GM12892 (cell line): ENCODE results near the gene QPCT.

Experiments used
- DNase-seq: peaks from one replicate; pipeline ENCODE4 v3.0.0; 2011; ENCODE audit not compliant: insufficient read length
- FAIRE-seq: peaks from 2 replicates; lab custom pipeline; 2011; peaks lifted over from hg19 to GRCh38; lab: Jason Lieb, UNC
- POLR2A ChIP-seq: IDR thresholded peaks from 2 replicates; pipeline ENCODE4 v1.6.1; 2011; ENCODE audit warnings: low read depth, low read length, control low read depth
- POLR2AphosphoS5 ChIP-seq: IDR thresholded peaks from 2 replicates; pipeline ENCODE4 v1.6.1; 2011; ENCODE audit warnings: low read depth, low read length, control low read depth
- TAF1 ChIP-seq: IDR thresholded peaks from 2 replicates; pipeline ENCODE4 v1.6.1; 2011; ENCODE audit warnings: low read depth, mild to moderate bottlenecking, control low read depth, low read length, borderline replicate concordance

QPCT gene

DNA sequence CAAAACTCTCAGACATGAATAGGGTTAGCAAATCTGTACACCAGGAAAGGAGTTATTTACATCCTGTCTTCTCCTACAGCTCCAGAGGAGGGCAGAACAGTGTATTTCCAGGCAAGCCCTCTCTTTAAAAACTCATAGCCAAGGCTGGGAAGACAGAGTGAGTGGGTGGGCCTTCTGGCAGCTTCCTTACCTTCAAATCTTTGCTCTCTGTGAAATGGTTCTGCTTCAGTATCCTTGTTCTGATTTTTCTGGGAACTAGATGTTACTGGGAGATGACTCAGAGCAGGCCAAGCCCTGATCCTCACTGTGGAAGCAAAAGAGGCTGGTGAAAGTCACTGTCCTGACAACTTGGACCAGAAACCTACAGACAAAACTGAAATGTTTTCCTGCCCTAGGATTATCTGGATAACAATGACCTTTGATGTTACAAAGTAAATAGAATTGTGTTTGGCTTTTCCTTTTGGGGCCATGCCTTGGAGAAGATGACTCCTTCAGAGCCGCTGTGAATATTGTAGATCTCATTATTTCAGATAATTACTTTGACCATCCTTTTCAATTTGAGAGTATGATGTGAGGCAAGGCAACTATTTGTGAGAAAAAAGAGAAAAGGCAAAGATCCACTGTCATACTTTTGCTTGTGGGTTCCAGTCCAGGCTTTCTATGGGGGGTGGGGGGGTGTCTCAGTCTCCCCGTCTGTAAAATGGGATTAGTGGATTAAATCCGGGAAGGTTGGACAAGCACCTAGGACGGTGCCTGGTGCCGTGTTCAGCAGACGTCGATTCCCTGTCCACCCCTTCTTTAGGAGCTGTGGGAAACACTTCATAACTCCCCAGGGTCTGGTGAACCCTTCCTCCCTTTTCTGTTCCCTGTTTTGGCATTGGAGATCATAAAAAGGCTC, 644 bp upstream of the QPCT start:
- DNase-seq: no peak
- TF ChIP-seq POLR2A (no peak), POLR2AphosphoS5 (no peak), TAF1 (no peak)
- no peak for FAIRE-seq

DNA sequence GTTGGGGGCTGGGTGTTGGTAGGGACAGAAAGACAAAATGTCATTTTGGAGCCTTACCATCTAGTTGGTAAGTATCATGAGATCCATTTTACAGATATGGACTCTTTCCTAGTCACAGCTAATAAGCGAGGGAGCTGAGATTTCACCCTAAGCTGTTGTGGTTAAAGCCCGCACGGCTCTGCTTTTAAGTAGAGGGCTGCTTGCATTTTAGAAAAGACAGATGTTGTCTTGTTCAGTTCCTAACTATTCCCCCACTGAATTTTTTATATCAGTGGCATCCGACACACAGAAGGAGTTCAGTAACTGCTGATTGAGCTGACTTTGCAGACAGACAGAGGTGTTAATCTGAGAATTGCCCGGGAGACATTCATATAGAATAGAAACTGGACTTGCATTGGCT, 3.7 kb downstream of the QPCT start:
- FAIRE-seq: no peak
- DNase-seq: no peak
- TF ChIP-seq TAF1 (no peak), POLR2A (no peak), POLR2AphosphoS5 (no peak)

DNA sequence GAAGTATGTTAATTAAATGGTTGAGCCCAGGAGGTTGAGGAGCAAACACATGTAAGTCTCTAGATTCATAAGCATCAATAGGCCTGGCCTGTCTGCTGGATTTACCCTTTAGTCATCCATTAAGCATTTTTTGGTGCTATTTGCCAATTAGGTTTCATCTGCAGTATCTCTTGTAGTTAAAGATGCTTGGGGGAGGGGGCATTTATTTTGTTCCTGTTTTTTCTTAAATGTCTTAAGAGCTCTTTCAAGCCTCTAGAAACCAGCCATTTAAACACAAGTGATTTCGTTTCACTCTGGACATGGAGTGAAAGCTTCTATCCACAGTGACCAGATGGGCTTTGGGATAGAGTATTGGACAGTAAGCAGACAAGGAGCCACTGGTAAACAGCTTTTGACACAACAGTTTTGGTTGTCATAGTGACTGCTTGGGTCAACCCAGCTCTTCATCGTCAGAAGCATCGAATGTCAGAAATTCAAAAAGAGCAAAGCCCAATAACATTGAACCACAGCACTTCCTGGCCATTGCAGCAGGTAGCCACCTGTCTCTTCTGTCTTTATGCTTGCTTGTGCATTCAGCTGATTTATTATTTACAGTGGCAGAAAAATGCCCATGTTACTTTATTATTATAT, 4.9 kb downstream of the QPCT start:
- no peak for TF ChIP-seq POLR2A
- no peak for TF ChIP-seq TAF1
- no peak for TF ChIP-seq POLR2AphosphoS5
- FAIRE-seq (no peak), DNase-seq (no peak)

DNA sequence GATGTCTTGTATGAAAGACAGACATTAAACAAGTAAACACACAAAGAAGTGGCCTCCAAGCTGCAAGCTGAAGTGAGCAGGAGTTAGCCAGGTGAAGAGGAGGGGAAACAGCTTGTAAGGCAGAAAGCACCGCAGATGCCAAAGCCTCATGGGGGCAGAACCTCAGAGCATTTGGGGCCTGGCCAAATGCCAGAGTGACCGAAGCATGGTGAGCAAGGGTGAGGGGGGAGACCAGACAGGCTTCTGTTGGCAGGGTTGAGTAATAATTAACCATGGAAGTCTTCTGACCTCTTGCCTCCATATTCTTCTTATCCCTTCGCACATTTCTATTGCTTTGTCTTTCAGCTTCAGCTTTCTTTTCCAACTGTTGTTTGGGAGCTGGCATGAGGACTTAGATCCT, 5.6 kb downstream of the QPCT start:
- TF ChIP-seq TAF1 (no peak), POLR2A (no peak), POLR2AphosphoS5 (no peak)
- DNase-seq: no peak
- FAIRE-seq: peak; percentile 27

DNA sequence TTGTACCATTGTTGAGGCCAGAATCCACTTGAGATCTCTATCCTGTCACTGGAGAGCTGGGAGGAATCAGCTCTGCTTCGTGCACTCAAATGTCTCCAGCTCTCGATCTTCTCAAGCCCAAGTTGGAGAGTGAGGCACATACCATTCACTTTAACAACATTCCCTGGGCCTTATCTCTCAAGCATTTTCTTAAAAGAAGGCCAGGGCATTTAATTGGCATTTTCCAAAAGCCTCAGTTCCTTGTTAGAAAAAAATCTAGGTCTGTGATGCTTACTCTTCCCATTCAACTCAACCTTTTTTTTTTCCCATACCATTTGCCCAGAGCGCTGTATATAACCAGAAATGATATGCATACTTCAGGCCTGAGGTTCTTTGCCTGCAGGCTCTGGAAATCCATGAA, 10.1 kb downstream of the QPCT start:
- TF ChIP-seq POLR2AphosphoS5 (no peak), TAF1 (no peak), POLR2A (no peak)
- FAIRE-seq: no peak

DNA sequence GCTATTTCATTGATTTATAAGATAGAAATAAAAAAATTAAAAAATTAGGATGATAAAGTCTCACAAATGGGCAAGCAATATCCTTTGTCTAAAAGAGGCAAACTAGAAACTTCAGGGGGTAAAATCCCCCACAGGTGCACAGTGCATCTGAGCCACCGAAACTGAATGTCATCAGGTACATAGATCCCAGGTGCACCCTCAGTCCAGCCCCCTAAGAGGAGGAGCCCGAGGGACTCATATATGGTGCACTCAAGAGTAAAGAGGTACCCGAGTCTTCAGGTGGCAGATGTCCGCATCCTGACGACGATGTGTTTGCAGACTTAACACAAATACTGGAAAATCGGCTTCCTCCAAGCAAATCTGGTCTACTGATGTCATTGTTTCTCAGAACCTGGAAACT, 11.3 kb downstream of the QPCT start:
- FAIRE-seq (no peak), DNase-seq (no peak)
- TF ChIP-seq POLR2A (no peak), POLR2AphosphoS5 (no peak), TAF1 (no peak)

More for the DNA sequence above, 10.1 kb downstream of the QPCT start:
- no peak for DNase-seq

DNA sequence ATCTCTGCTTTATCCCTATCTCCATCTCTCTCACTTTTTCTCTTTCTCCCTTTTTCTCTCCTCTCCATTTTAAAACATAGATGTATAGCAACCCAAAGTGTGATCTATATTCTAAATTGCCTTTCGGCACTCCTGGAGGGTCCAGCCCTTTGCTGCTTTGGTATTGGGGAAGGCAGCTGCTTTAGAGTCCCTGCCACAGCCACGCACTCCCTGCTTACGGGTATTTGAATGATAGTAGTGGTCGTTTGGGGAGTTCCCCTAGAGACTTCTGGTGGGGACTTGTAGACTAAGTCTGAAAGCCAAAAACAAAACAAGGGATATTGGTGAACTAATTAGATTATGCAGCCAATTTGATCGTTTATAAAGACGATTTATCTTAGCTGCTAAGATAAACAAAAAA, 11.9 kb downstream of the QPCT start:
- FAIRE-seq (no peak), DNase-seq (no peak)
- TF ChIP-seq POLR2AphosphoS5 (no peak), POLR2A (no peak), TAF1 (no peak)

DNA sequence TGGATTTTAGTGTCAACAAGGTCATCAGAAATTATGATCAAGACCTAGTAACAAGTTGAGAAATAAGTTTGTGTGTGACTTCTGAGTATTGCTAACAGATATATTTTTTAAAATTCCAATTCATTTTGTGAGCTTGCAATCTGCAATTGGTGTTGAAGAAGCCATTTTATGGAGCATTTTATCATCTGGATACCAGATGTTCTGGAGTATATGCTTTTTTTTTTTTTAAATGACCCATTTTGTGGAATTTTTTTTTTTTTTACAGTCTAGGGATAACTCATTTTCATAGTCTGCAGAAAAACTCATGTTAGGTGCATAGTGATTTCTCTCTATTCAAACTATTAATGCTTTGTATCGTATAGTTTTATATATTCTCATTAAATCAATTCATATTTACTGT, 12.6 kb downstream of the QPCT start:
- DNase-seq (no peak), FAIRE-seq (no peak)

DNA sequence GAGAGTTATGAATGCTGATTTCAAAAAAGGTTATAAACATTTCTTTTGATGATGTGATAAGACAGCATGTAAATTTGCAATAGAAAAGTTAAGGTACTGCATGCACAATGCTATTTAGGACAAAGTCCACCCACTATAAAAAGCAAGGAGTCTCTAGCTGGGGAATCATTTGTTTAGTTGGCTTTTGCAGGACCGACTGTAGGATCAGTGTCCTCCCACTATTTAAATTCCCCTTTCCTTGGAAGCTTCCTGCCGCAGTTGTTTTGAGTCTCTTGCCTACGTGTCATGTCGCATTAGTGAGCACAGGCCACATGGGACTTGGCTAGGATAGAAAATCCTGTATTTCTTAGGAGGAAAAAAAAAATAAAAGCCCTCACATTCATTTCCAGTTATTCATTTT, 13.1 kb downstream of the QPCT start:
- FAIRE-seq (no peak), DNase-seq (no peak)
- no peak for TF ChIP-seq TAF1
- no peak for TF ChIP-seq POLR2AphosphoS5
- no peak for TF ChIP-seq POLR2A

More for the DNA sequence above, 12.6 kb downstream of the QPCT start:
- TF ChIP-seq TAF1 (no peak), POLR2AphosphoS5 (no peak), POLR2A (no peak)

DNA sequence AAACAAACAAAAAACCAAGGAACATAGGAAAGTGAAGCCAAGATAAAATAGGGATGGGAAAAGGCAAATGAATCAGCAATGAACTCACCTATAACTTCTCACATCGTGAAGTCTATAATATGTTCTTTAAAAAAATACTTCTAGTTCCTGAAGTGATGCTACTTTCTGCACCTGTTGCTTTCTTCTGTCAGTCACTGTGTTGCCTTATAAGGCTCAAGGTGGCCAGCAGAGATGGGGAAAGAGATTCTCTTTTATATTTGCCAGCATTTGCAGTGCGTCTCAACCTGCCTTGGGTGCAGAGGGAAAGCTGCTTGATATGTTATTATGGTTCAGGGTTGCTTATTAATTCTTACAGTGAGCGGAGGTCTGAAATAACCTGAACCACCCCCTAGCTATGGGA, 14.0 kb downstream of the QPCT start:
- TF ChIP-seq POLR2AphosphoS5 (no peak), POLR2A (no peak), TAF1 (no peak)
- FAIRE-seq: no peak

DNA sequence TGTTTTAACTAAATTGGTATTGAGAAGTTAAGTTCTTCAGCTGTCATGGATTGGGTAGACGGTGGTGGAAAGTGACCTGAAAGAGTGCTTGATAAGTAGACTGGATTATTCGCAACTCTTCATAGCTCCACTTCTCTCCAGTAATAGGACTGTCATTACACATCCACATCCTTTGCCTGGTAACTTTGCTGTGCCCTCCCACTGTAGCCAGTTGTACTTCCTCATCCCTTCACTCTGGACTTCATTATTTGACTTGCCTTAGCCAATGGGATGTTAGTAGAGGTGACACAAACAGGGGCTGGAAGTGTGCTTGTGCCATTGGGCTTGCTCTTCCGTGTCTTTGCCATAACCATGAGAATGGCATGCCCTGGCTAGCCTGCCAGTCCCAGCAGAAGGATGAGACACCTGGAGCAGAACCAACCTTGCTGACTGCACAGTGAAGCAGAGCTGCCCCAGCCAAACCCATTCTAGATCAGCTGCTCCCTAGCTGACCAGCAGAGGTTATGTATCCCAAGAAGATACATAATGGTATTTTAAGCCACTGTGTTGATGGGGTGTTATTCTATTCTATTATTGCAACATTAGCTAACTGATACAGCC, 16.9 kb downstream of the QPCT start:
- FAIRE-seq (peak; percentile 42), DNase-seq (no peak)
- TF ChIP-seq POLR2AphosphoS5 (no peak), TAF1 (no peak), POLR2A (no peak)

More for the DNA sequence above, 14.0 kb downstream of the QPCT start:
- no peak for DNase-seq

DNA sequence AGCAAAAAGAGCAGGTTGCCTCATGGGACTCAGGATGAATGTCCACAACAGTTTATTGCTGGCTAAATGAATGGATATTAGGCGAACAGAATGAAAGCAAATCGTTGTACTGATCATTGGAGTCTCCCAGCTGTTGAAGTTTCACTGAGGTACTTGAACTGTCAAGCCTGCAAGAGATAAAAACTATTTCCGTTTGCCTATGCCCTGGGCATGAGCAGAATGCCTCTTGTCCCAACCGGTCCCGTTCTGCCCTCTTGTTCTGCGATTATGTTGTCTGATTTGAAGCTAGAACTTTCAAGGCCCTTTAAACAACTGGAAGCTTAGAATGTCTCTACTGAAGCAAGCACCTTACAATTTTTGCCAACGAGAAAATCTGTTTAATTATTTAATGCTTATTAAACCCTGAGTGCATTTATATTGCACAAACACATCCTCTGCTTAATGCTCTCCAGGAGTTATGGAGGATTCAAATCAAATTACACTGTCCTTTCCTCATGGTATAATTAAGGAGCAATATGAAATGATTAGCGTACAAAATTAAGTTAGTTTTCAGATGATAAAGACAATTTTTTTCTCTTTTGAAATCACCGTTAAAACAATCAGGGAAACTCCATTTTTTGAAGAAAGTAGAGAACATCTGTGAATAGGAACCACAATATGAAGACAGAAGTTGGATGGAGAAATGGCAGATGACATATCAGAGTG, 17.7 kb downstream of the QPCT start:
- TF ChIP-seq POLR2A: no peak
- TF ChIP-seq POLR2AphosphoS5: no peak
- TF ChIP-seq TAF1: no peak
- no peak for DNase-seq
- FAIRE-seq: no peak
